ENCODE measurements around the gene SPAG9. TPM values are rescaled to one million over a fixed set of nuclear protein-coding genes. Genes with fewer than 3 reads are reported as not detected.

The SPAG9 gene
- total RNA-seq, 1 experiment from 2014 or later, result 77.6 TPM

DNA sequence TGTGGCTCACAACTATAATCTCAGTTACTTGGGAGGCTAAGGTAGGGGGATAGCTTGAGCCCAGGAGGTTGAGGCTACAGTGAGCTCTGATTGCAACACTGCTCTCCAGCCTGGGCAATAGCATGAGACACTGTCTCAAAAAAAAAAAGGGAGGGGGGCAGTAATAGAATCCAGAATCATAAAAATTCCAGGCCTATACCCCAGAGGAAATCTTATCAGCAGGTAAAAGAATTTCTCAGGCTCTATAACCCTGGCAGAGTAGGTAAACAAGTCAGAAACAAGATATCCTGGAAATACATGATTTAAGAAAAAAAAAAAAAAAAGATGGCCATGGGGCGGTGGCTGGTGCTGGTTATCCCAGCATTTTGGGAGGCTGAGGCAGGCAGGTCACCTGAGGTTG lies 12.9 kb downstream of the SPAG9 start:
- Histone ChIP-seq H3K9me3 (ENCODE audit: control insufficient read depth in 1 of 2, insufficient read depth in 1 of 2, low read depth in 1 of 2, low read length in 2 of 2) (no peaks in the 10 kb centered on the region), H3K79me2 (ENCODE audit: insufficient read depth, low read length) (peaks cover 95% of the 10 kb centered on the region), H3K27ac (ENCODE audit: low read depth, low read length) (no peak overlapping the region), H3K4me3 (replicated peaks in 1 of 2; ENCODE audit: low read depth in 1 of 2, low read length in 2 of 2) (no peak overlapping the region), H3K4me2 (ENCODE audit: low read length) (no peak overlapping the region), H4K20me1 (ENCODE audit: insufficient read depth) (peaks cover 13% of the 10 kb centered on the region), H3K36me3 (ENCODE audit: control insufficient read depth in 1 of 2, insufficient read depth in 2 of 2, low read length in 2 of 2) (0 out of 4 replicates have a peak, but pooled peaks cover 0 to 3% of the 10 kb centered on the region in 2 experiments), H2AFZ (ENCODE audit: low read depth, low read length, poor library complexity, severe bottlenecking) (no peak overlapping the region), H3K9ac (ENCODE audit: low read length) (no peak overlapping the region), H3K27me3 (ENCODE audit: insufficient read depth, low read length) (no peaks in the 10 kb centered on the region), H3K9me2 (ENCODE audit: insufficient read depth) (no peaks in the 10 kb centered on the region), H3K4me1 (ENCODE audit: control insufficient read depth in 1 of 2, insufficient read depth in 2 of 2, low read length in 2 of 2) (no peaks in the 10 kb centered on the region)
- BruUV-seq (replicated peaks), result no TSS peak
- ChIA-PET CTCF (no interaction called here), POLR2A (interaction anchor here (0.7 to 2.7 kb wide), 2 partner anchors 13 to 41 kb away, joined by 3 to 9 read pairs; partner anchors contain the start of gene SPAG9), RAD21 (ENCODE audit: low non-redundant PET in 1 of 2, low total read pairs in 2 of 2, uncharacterized antibody in 2 of 2, unreplicated experiment in 2 of 2) (interaction anchor here in 1 of 2 experiments (1.3 kb wide), 1 partner anchor 46 kb away, joined by 3 read pairs; the partner anchor contains the start of gene NME1)
- TF ChIP-seq FOSL1 (IDR thresholded peaks at IDR 0.05; ENCODE audit: low read depth) (no peak), ZNF274 (IDR thresholded peaks at IDR 0.05; ENCODE audit: low read depth, low read length) (no peak), EGR1 (IDR thresholded peaks at IDR 0.05; ENCODE audit: low read depth) (no peak), JUND (IDR thresholded peaks at IDR 0.05) (no peak), ELF1 (IDR thresholded peaks at IDR 0.05; ENCODE audit: borderline replicate concordance, low read depth) (no peak), SRF (IDR thresholded peaks at IDR 0.05; ENCODE audit: low read depth) (no peak), CEBPB (IDR thresholded peaks at IDR 0.05; ENCODE audit: low read depth) (no peak), MAX (IDR thresholded peaks at IDR 0.05) (no peak), ZFX (IDR thresholded peaks at IDR 0.05) (no peak), SP1 (IDR thresholded peaks at IDR 0.05; ENCODE audit: low read depth) (no peak), CBX3 (IDR thresholded peaks at IDR 0.05; ENCODE audit: low read depth) (no peak), TCF7L2 (IDR thresholded peaks at IDR 0.05; ENCODE audit: borderline replicate concordance, extremely low read depth, insufficient read depth, insufficient read length) (no peak), REST (IDR thresholded peaks at IDR 0.05; ENCODE audit: low read depth) (no peak), SIN3A (IDR thresholded peaks at IDR 0.05; ENCODE audit: low read depth) (no peak), YY1 (IDR thresholded peaks at IDR 0.05; ENCODE audit: extremely low read depth, insufficient replicate concordance, low read depth, low read length) (no peak), POLR2A (IDR thresholded peaks at IDR 0.05; ENCODE audit: borderline replicate concordance, extremely low read depth, insufficient read depth, insufficient read length) (no peak), EZH2phosphoT487 (IDR thresholded peaks at IDR 0.05; ENCODE audit: borderline replicate concordance) (no peak)
- TF ChIP-seq, protein P1, sequence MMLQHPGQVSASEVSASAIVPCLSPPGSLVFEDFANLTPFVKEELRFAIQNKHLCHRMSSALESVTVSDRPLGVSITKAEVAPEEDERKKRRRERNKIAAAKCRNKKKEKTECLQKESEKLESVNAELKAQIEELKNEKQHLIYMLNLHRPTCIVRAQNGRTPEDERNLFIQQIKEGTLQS (IDR thresholded peaks at IDR 0.05), result no peak
- TF ChIP-seq, protein P2, sequence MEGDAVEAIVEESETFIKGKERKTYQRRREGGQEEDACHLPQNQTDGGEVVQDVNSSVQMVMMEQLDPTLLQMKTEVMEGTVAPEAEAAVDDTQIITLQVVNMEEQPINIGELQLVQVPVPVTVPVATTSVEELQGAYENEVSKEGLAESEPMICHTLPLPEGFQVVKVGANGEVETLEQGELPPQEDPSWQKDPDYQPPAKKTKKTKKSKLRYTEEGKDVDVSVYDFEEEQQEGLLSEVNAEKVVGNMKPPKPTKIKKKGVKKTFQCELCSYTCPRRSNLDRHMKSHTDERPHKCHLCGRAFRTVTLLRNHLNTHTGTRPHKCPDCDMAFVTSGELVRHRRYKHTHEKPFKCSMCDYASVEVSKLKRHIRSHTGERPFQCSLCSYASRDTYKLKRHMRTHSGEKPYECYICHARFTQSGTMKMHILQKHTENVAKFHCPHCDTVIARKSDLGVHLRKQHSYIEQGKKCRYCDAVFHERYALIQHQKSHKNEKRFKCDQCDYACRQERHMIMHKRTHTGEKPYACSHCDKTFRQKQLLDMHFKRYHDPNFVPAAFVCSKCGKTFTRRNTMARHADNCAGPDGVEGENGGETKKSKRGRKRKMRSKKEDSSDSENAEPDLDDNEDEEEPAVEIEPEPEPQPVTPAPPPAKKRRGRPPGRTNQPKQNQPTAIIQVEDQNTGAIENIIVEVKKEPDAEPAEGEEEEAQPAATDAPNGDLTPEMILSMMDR (IDR thresholded peaks at IDR 0.05 in 2 of 3, conservative IDR thresholded peaks at IDR 0.05 in 1 of 3; ENCODE audit: borderline replicate concordance in 1 of 3, insufficient read depth in 1 of 3, low read depth in 2 of 3, low read length in 2 of 3), result no peak
- intact Hi-C loops (cut with micrococcal nuclease), result no loop called here
- DNase-seq (ENCODE audit: low read depth, low spot score) (no peak), ATAC-seq (no peak)
